ENCODE measurements around the gene SPPL2C.
"Not testable (repeated sequence)": the region's sequence is repeated elsewhere in the genome, so short reads cannot be mapped to it uniquely, and the experiment has no call there.

Gene SPPL2C

DNA sequence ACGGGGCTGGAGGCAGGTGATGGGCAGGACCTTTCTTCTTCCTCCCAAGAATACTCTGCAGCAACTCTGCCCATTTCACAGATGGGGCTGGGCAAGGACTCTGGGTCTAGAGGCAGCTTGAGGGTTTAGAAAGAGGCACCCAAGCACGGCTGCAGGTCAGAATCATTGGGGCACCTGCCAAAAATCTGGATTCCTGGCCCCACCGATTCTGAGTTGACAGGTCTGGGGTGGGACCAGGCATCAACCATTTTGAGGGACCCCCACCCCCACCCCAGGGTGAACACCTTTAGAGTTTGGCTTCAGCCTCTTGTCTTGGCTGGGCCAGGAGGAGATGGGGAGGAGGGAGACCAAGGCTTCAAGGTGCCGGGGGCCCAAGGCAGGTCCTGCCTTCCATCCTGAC, 5.3 kb downstream of the SPPL2C start:
- no peak for DNase-seq (ENCODE audit: low read depth in 2 of 2)

DNA sequence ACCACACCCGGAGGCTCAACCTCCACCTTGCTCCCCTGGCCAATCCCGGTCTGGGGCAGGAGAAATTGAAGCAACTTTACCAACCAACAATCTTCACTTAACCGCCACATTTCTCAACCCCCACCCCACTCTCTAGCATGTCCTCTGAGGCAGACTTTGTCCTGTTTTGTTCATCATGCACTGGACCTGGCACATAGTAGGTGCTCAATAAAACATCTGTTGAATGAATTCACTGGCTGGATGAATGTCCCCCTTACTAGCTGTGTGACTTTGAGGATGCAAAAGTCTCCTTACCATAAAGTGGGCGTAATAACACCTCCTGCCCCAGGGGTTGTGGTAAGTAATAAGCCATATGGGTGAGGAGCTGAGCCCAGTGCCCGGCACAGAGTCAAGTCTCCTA, 5.8 kb downstream of the SPPL2C start:
- no peak for DNase-seq (ENCODE audit: low read depth in 2 of 2)

GRCh38 chr17:45851022-45851421, 6.3 kb downstream of the SPPL2C start:
- no peak for DNase-seq (ENCODE audit: low read depth in 2 of 2)

DNA sequence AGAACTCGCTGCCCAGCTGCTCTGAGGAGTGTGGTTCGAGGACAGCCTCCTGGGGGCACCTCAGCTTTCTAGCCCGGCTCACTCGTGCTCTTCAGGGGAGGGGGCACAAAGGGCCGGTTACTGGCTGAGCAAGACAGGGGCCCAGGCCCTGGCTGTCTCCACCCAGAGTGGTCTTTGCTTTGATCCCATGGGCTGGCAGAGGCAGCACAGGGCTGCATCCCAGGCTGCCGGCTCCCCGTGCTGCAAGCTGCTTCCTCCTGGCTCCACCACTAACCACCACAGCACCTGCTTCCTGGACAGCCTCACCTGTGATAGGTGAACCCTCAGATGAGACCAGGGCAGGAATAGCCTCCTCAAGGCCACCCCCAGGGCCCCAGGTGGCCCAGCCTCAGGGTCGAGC, 6.8 kb downstream of the SPPL2C start:
- DNase-seq (ENCODE audit: low read depth in 2 of 2), result no peak

DNA sequence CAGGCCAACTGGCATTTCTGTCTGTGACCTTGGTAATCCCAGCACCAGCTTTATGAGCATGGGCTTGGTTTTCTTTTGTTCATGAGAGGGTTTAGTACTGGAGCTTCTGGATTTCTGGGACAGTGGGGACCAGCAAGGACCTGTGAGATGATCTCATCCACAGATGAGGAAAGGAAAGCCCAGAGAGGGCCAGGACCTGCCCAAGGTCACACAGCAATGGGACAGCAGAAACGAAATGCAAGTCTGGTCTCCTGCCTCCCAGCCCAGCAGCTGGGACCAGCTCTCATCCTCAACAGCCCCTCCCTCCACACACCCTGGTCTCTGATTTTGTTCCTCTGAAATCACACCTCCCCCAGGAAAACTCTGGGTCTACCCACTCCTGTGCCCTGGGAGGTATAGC, 7.2 kb downstream of the SPPL2C start:
- DNase-seq (ENCODE audit: low read depth in 2 of 2), result no peak

DNA sequence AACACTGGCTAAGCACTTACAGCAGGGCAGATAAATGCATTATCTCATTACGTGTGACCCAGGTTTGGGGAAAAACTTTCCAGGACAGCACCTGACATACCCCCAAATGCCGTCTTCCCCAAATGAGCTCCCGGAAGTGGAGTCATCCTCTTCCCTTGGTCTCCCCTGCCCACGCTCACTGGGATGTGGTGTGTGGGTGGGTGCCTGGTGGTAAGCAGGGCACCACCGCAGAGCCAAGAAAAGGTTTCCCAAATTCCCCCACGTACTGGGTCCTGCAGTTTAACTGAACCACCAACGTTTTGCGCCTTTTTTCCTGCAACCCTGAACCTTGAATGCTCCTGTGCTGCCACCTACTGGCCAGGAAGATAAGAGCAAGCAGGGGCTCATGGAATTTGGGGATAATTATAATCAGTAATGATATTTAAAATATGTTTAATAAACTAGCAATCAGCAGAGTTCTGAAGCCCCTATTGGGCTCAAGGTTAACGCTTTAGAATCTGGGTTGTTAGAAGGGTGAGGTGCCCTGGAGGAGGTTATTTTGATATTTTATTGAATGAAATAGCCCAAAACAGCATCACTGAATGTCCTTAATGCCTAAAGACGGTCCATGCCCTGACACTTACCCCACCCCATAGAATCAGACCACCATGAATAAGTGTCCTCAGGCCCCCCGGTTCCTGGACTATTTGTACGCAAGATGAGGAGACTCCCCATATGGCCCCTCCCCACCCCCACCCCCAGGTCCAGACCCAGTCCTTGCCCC, 8.0 kb downstream of the SPPL2C start:
- DNase-seq (ENCODE audit: low read depth in 2 of 2), result peak; percentile 41 to 45

DNA sequence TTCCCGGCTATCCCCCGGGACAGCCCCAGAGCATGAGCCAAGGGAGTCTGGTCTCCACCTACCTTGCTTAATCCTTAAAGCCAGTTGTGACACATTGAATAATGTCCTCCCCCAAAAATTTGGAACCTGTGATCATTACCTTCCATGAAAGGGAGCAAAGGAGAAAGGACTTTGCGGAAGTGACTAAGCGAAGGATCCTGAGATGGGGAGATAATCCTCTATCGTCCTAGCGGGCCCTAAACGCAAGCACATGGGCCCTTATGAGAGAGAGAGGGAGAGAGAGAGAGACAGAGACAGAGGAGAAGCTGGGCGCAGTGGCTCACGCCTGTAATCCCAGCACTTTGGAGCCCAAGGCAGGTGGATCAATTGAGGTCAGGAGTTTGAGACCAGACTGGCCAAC, 9.5 kb downstream of the SPPL2C start:
- DNase-seq (ENCODE audit: low read depth in 2 of 2), result no peak

DNA sequence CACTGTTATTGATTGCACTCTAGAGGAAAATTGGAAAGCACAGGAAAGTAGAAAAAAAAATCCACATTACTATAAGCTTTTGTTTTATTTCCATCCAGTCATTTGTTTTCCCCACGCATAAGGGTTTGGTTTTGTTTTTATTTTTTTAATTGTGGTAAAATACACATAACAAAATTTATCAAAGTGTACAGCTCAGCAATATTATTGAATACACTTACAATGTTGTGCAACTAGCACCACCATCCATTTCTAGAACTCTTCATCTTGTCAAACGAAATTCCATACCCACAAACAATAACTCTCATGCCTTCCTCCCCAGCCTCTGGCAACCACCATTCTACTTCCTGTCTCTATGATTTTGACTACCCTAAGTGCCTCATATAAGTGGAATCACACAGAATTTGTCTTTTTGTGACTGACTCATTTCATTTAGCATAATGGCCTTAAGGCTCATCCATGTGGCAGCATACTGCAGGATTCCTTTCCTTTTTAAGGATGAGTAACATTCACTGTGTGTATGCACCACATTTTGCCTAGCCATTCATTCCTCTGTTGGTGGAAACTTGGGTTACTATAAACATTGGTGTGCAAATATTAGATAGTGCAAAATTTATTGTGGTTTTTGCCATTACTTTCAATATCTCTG, 11.1 kb downstream of the SPPL2C start:
- no peak for DNase-seq (ENCODE audit: low read depth in 2 of 2)

DNA sequence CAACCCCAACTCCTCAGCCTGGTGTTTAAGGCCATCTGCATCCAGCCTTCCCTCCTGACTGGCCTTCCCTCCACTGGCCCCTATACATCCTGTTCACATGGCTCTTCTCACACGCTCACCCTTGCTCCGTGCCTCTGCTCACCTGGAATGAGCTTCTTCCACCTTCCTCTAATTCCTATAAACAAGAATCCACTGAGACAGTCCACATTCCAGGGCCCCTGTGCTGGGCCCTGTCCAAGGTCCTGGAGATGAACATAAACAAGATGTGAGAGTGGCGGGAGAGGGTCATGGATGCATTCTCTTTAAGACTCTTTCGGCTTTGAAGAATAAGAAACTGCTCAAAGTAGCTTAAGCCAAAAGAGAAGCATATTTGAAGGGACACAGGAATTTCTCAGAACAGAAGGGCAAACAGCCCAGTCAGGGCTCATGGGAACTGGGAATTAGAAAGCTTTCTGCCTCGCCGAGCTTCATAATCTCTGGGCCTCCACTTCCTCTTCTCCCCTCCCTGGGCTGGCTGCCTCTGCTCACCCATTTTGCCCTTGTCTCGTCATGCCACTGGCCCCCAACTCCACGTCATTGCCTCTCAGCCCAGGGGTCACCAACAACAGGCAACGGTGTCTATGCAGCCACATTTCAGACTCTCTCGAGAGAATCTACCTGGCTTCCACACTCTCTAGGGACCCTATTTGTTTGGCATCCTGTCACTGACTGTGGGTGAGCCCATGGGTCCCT, 13.5 kb downstream of the SPPL2C start:
- DNase-seq (ENCODE audit: low read depth in 2 of 2), result no peak

DNA sequence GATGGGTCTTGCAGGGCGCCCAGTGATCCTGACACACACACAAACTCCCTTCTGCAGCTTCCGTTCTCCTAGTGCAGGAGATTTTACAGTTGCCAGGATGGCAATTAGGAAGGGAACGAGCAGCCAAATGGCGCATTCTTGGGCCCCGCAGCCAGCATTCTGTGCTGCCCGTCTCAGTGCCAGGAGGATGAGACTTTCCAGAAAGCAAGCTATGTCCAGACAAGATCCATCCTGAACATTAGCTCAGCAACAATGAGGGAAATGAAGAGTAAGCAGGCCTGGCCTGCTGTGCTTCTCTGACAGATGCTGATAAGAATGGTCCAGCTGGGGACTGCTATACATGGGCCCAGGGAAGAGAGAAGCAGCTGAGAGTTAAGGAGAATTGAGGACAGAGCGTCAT, 16.5 kb downstream of the SPPL2C start:
- DNase-seq (ENCODE audit: low read depth in 2 of 2), result no peak

- DNase-seq (ENCODE audit: low read depth in 2 of 2), result not testable (repeated sequence)
Measured at GRCh38 chr17:45862127-45862526, 17.4 kb downstream of the SPPL2C start.

DNA sequence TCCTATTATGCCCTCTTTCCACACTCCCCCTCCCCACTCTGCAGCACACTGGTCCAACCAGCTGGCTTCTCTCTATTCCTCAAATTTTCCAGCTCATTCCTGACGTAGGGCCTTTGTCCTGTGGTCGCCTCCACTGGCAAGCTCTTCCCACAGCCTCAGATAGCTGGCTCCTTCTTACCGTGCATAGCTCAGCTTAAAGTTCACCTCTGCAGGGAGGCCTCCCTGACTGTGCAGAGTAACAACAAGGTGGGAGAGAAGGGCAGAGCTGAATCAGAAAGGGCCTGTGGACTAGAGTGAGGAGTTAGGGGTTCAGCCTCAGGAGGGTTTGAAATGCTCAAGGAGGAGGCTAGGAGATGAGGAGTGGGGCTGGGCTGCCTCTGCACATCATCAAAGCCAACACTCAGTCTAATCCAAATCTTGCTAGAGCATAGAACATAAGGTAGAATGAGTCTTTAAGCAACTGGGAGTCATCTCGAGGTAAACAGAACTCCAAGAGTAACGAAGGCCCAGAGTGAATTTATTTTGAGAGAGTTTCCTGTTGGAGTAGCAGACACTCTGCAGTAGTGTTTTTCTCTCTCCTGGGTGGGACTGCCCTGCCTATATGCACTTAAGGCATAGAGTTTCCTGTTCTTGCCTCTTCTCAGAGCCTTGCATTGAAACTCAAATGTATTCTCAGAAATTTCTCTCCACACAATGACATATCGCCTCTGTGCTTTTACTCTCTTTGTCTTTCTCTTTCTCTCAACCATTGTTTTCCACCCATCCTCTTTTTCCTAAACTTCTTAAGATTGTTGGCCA, 19.4 kb downstream of the SPPL2C start:
- no peak for DNase-seq (ENCODE audit: low read depth in 2 of 2)

DNA sequence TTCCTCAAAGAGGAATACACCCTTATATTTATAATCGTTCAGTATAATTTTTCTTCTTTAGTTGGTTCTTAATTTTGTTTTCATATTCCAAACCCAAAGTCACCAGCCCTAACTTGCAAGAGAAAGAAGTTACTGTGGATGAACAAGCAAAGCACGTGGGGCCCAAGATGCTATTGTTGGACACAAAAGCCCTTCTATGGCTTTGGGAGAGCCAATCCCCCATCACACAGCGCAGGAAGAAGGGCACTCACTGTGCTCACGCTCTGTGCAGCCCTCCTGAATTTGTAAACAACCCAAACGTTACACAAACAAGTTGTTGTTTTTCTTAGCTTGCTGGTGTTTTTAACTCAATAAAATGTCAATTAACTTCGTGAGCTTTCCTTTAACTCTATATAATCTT, 22.5 kb downstream of the SPPL2C start:
- DNase-seq (ENCODE audit: low read depth in 2 of 2), result no peak

- DNase-seq (ENCODE audit: low read depth in 2 of 2), result no peak
Measured at GRCh38 chr17:45867702-45868101, 23.0 kb downstream of the SPPL2C start.

DNA sequence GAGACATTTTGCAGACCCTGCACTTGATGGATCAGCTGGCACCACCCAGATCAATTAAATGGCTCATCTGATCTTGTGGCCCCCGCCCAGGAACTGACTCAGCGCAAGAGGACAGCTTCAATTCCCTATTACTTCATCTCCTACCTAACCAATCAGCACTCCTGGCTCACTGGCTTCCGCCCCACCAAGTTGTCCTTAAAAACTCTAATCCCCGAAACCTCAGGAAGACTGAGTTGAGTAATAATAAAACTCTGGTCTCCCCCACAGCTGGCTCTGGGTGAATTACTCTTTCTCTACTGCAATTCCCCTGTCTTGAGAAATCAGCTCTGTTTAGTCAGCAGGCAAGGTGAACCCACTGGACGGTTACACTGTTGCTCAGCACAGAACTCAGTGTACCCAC, 23.6 kb downstream of the SPPL2C start:
- DNase-seq (ENCODE audit: low read depth in 2 of 2), result no peak

DNA sequence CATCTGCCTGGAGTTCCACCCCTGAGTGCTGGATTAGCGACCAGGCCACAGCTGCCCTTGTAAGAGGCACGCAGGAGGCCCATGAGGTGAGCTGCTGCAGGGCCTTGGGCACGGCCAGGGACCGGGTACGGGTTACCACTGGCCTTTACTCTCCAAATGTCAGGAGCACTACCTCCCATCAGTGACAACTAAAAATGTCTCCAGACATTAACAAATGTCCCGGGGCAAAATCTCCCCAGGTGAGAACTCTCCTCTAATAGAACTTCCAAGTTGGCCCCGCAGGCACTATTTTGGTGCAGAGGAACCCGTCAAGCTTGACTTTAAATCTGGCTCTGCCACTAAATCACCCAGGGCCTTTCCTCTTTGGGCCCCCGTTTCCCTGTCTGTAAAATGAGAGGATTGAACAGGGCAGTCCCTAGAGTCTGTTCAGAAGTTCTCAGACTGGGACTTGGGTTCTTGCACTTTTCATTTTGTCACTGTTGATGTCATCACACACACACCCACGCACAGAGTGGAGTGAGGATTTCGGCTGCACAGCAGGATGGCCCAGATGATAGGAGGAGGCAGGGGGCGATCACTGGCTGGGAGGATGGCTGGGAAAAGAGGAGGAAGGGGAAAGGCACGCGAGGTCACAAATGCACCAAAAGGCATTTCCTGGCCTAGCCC, 25.1 kb downstream of the SPPL2C start:
- DNase-seq (ENCODE audit: low read depth in 2 of 2), result no peak

- no peak for DNase-seq (ENCODE audit: low read depth in 2 of 2)
Measured at GRCh38 chr17:45870342-45870974, 25.8 kb downstream of the SPPL2C start.

DNA sequence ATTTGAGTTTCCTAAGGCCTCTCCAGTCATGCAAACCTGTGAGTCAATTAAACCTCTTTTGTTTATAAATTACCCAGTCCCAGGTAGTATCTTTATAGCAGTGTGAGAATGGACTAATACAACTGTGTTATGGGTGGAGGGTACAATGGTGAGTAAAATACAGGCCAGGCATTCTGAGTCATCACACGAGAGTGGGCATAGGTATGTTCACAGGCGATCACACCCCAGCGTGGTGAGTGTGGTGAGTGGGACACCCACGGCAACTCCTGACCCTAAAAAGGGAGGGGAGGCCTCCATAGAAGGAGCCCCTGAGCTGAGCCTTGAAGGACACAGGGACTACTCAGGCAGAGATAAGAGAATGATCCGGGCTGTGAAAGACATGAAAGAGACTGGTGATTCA, 27.0 kb downstream of the SPPL2C start:
- DNase-seq (ENCODE audit: low read depth in 2 of 2), result no peak

- no peak for DNase-seq (ENCODE audit: low read depth in 2 of 2)
Measured at GRCh38 chr17:45873728-45874127, 29.0 kb downstream of the SPPL2C start.

DNA sequence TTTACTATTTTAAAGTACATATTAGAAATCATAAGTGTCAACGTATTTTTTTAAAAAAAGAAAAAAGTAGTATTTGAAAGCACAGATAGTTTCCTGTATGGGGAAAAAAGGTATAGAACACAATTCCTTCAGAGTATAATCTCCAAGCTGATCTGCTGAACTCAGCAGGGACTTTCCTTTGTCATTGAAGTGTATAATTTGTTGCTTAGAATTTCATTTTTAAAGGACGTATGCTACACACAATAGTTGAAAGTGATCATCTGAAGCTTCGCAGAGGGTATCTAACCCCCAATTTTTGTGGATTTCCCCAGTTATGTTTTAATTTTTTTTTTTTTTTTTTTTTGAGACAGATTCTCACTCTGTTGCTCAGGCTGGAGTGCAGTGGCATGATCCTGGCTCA, 29.5 kb downstream of the SPPL2C start:
- no peak for DNase-seq (ENCODE audit: low read depth in 2 of 2)

GRCh38 chr17:45876539-45876938, 31.9 kb downstream of the SPPL2C start:
- no peak for DNase-seq (ENCODE audit: low read depth in 2 of 2)

All from stimulated activated CD8-positive, alpha-beta memory T cell treated with anti-CD3 and anti-CD28 coated beads, Interleukin-2, amount 100 ng/mL, for 48 hours (primary cell).